Measurements from ENCODE around the gene PRLHR. TPM values are rescaled to one million over a fixed set of nuclear protein-coding genes. Genes with fewer than 3 reads are reported as not detected.

The PRLHR gene
- total and polyA plus RNA-seq, 2 of the 4 experiments (the other 2 are of a cell fraction) = not detected

- no peaks in the 10 kb centered on the region for H3K36me3 ChIP-seq (ENCODE audit: control insufficient read depth, insufficient read depth, low read length)
- no peak overlapping the region for H2BK15ac ChIP-seq (ENCODE audit: low read depth, low read length)
- no peak for DNase-seq
- no peaks in the 10 kb centered on the region for H3K9me1 ChIP-seq (ENCODE audit: insufficient read depth, low read length)
- in situ Hi-C loops (cut with MboI; ENCODE audit: low sequenced_read_pairs) (loop anchor here (5.0 to 10.0 kb wide), 2 partner anchors 158 to 290 kb away; no protein-coding TSS in a partner anchor), intact Hi-C loops (cut with micrococcal nuclease) (loop anchor here (1.0 to 5.0 kb wide), 2 partner anchors 443 to 1068 kb away; no protein-coding TSS in a partner anchor), dilution Hi-C loops (cut with HindIII; ENCODE audit: low sequenced_read_pairs, unreplicated experiment) (no loop called here)
- ChIA-PET CTCF (interaction anchor here (0.6 to 1.9 kb wide), 5 partner anchors 155 to 1994 kb away, joined by 3 to 6 read pairs (median 4); no protein-coding TSS in a partner anchor), POLR2A (ENCODE audit: unreplicated experiment) (no interaction called here)
- no peak overlapping the region for H3K18ac ChIP-seq (ENCODE audit: low read depth, low read length)
- H2BK120ac ChIP-seq (ENCODE audit: low read depth, low read length) = no peak overlapping the region
- peaks cover 4% of the 10 kb centered on the region; the same call in 1 of the 2 replicates for H3K27me3 ChIP-seq (ENCODE audit: control insufficient read depth, insufficient read depth, low read length)
- H3K23ac ChIP-seq (ENCODE audit: low read depth, low read length) = no peak overlapping the region
- no peak overlapping the region for H2BK20ac ChIP-seq (ENCODE audit: low read depth, low read length)
- no peak overlapping the region for H3K9ac ChIP-seq (ENCODE audit: low read depth, low read length)
- no peaks in the 10 kb centered on the region for H3K79me1 ChIP-seq (ENCODE audit: low read depth in 1 of 2, low read length in 2 of 2)
- H3K4me3 ChIP-seq (ENCODE audit: insufficient read depth, low read depth, low read length) = no peak overlapping the region
- H2AK9ac ChIP-seq (replicated peaks; ENCODE audit: low read depth, low read length, poor library complexity) = no peak overlapping the region
- peak; percentile 50 for ATAC-seq (ENCODE audit: low read depth)
- H4K20me1 ChIP-seq (ENCODE audit: insufficient read depth, low read length) = no peaks in the 10 kb centered on the region
- H2AK5ac ChIP-seq (ENCODE audit: low read depth, low read length) = no peak overlapping the region
- H2AFZ ChIP-seq (replicated peaks; ENCODE audit: low read length, poor library complexity) = no peak overlapping the region
- H3K4me2 ChIP-seq (ENCODE audit: low read depth, low read length) = no peak overlapping the region
- H3K14ac ChIP-seq (replicated peaks; ENCODE audit: low read depth, low read length) = no peak overlapping the region
- peaks cover 2% of the 10 kb centered on the region; the same call in 1 of the 2 replicates for H3K4me1 ChIP-seq (ENCODE audit: control insufficient read depth, insufficient read depth, low read length)
- no peak overlapping the region for H4K91ac ChIP-seq (ENCODE audit: insufficient read depth, low read depth, low read length)
- no peak overlapping the region for H4K5ac ChIP-seq (ENCODE audit: low read depth, low read length)
- no peak overlapping the region for H4K8ac ChIP-seq (ENCODE audit: low read depth in 2 of 2, low read length in 2 of 2)
- no peak overlapping the region for H3K4ac ChIP-seq (ENCODE audit: low read depth, low read length)
- WGBS, 2 experiments (ENCODE audit: extremely low coverage in 2 of 2, insufficient read length in 1 of 2) = 0% methylated on average over 2 of the region's 6 CpGs; no CpG with 5 or more reads in 1 of the 2 experiments
- no peak overlapping the region for H3K27ac ChIP-seq (ENCODE audit: insufficient read depth, low read length)
- TF ChIP-seq FOS (IDR thresholded peaks at IDR 0.05; ENCODE audit: low read depth, low read length) = no peak
- TF ChIP-seq, protein P1, sequence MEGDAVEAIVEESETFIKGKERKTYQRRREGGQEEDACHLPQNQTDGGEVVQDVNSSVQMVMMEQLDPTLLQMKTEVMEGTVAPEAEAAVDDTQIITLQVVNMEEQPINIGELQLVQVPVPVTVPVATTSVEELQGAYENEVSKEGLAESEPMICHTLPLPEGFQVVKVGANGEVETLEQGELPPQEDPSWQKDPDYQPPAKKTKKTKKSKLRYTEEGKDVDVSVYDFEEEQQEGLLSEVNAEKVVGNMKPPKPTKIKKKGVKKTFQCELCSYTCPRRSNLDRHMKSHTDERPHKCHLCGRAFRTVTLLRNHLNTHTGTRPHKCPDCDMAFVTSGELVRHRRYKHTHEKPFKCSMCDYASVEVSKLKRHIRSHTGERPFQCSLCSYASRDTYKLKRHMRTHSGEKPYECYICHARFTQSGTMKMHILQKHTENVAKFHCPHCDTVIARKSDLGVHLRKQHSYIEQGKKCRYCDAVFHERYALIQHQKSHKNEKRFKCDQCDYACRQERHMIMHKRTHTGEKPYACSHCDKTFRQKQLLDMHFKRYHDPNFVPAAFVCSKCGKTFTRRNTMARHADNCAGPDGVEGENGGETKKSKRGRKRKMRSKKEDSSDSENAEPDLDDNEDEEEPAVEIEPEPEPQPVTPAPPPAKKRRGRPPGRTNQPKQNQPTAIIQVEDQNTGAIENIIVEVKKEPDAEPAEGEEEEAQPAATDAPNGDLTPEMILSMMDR (conservative IDR thresholded peaks at IDR 0.05; ENCODE audit: low read depth, low read length) = peak; percentile 33
- BruUV-seq (replicated peaks) = no TSS peak
- H3K56ac ChIP-seq (ENCODE audit: extremely low read depth, insufficient read depth, low read length) = no peak overlapping the region
- H2BK5ac ChIP-seq (ENCODE audit: low read depth, low read length, poor library complexity, severe bottlenecking) = no peak overlapping the region
- no peaks in the 10 kb centered on the region for H3K9me3 ChIP-seq (ENCODE audit: control insufficient read depth, insufficient read depth, low read length)
These were observed 30.8 kb downstream of the PRLHR start for GRCh38 chr10:118564652-118565051.
